Measurements from ENCODE around the gene MRM2.

- no peak for TF ChIP-seq CTCF (IDR thresholded peaks at IDR 0.05; ENCODE audit: low read length)
- TF ChIP-seq EZH2 (optimal IDR thresholded peaks at IDR 0.05; ENCODE audit: low read depth, low read length): no peak
- no peak for TF ChIP-seq EZH2phosphoT487 (IDR thresholded peaks at IDR 0.05; ENCODE audit: low read length)
These were observed 44.4 kb downstream of the MRM2 start for GRCh38 chr7:2197436-2198155.
